ENCODE data around the gene NR4A1.

GRCh38 chr12:52057638-52058576 lies 6.7 kb downstream of the NR4A1 start:
- TF ChIP-seq, protein P1, sequence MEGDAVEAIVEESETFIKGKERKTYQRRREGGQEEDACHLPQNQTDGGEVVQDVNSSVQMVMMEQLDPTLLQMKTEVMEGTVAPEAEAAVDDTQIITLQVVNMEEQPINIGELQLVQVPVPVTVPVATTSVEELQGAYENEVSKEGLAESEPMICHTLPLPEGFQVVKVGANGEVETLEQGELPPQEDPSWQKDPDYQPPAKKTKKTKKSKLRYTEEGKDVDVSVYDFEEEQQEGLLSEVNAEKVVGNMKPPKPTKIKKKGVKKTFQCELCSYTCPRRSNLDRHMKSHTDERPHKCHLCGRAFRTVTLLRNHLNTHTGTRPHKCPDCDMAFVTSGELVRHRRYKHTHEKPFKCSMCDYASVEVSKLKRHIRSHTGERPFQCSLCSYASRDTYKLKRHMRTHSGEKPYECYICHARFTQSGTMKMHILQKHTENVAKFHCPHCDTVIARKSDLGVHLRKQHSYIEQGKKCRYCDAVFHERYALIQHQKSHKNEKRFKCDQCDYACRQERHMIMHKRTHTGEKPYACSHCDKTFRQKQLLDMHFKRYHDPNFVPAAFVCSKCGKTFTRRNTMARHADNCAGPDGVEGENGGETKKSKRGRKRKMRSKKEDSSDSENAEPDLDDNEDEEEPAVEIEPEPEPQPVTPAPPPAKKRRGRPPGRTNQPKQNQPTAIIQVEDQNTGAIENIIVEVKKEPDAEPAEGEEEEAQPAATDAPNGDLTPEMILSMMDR (IDR thresholded peaks at IDR 0.05; ENCODE audit: low read length) = no peak
- no peak for TF ChIP-seq EZH2phosphoT487 (IDR thresholded peaks at IDR 0.05; ENCODE audit: low read length)
